Activated T-helper 1 cell treated with anti-CD3 and anti-CD28 coated beads, Interleukin-12 subunit alpha, Interleukin-12 subunit beta, Interleukin-2, Interleukin-4 antibody, amounts not matched to agents 30 ng/mL and 10 ng/mL and 1 ng/mL, durations not matched to agents 14 hours and 24 hours and 36 hours (primary cell): ENCODE data around the gene LRRC17. TPM values are rescaled to one million over a fixed set of nuclear protein-coding genes. Genes with fewer than 3 reads are reported as not detected.

Experiments used
- DNase-seq: peaks from one replicate; pipeline ENCODE4 v3.0.0; 2021; ENCODE audit warnings: low spot score
- H3K27ac Mint-ChIP-seq: one replicate; pipeline ENCODE4 v1.8.0; 2021; ENCODE audit warnings: mild to moderate bottlenecking, mixed read lengths
- H3K27me3 Mint-ChIP-seq: one replicate; pipeline ENCODE4 v1.8.0; 2022; ENCODE audit warnings: mild to moderate bottlenecking, moderate library complexity, mixed read lengths; ENCODE audit not compliant: insufficient read depth
- H3K36me3 Mint-ChIP-seq: one replicate; pipeline ENCODE4 v1.8.0; 2021; ENCODE audit warnings: low read depth, mixed read lengths
- H3K4me1 Mint-ChIP-seq: one replicate; pipeline ENCODE4 v1.8.0; 2021; ENCODE audit warnings: low read depth, mixed read lengths
- H3K4me3 Mint-ChIP-seq: one replicate; pipeline ENCODE4 v1.8.0; 2021; ENCODE audit warnings: mild to moderate bottlenecking, moderate library complexity, mixed read lengths
- H3K9me3 Mint-ChIP-seq: one replicate; pipeline ENCODE4 v1.8.0; 2021; ENCODE audit warnings: mixed read lengths
- intact Hi-C: fragments of 100-400 bp; cut with micrococcal nuclease; formaldehyde crosslinking; loops from one replicate; pipeline ENCODE4 v1.15.1; 2024
- total RNA-seq: library from RNA; stranded (reverse); gene quantifications from 2 replicates; pipeline ENCODE4 v1.2.3, GENCODE V29; 2022

LRRC17 gene
- 0.17 TPM in 1 of 2 replicates, not detected in the other for total RNA-seq

GRCh38 chr7:102912742-102913141 is at the start of gene LRRC17:
Gene LRRC17, plus strand, starts transcription at chr7:102913000. Its CDS starts 20,914 bp downstream, at chr7:102933914.
- intact Hi-C loops: no loop called here
- Mint-ChIP-seq H3K9me3 (peaks cover 11% of the 10 kb centered on the region), H3K36me3 (no peaks in the 10 kb centered on the region), H3K27ac (no peak within 1 kb of the TSS), H3K4me1 (no peaks in the 10 kb centered on the region), H3K4me3 (no peak within 1 kb of the TSS), H3K27me3 (no peaks in the 10 kb centered on the region)
- DNase-seq: no peak

GRCh38 chr7:102864958-102865357 is 47.8 kb upstream of the LRRC17 start:
- H3K9me3 Mint-ChIP-seq: no peaks in the 10 kb centered on the region
- H3K4me3 Mint-ChIP-seq: no peak overlapping the region
- no peak for DNase-seq
- H3K4me1 Mint-ChIP-seq: no peaks in the 10 kb centered on the region
- H3K36me3 Mint-ChIP-seq: no peaks in the 10 kb centered on the region
- H3K27ac Mint-ChIP-seq: no peak overlapping the region
- peaks cover 4% of the 10 kb centered on the region for H3K27me3 Mint-ChIP-seq
- intact Hi-C loops: no loop called here

GRCh38 chr7:102866535-102867215 is 46.1 kb upstream of the LRRC17 start:
- intact Hi-C loops: no loop called here
- Mint-ChIP-seq H3K4me1 (no peaks in the 10 kb centered on the region), H3K27me3 (peaks cover 4% of the 10 kb centered on the region), H3K9me3 (no peaks in the 10 kb centered on the region), H3K4me3 (no peak overlapping the region), H3K27ac (no peak overlapping the region), H3K36me3 (peaks cover 1% of the 10 kb centered on the region)
- DNase-seq: no peak

- intact Hi-C loops: no loop called here
- peaks cover 3% of the 10 kb centered on the region for H3K36me3 Mint-ChIP-seq
- no peak overlapping the region for H3K27ac Mint-ChIP-seq
- peaks cover 14% of the 10 kb centered on the region for H3K4me1 Mint-ChIP-seq
- H3K4me3 Mint-ChIP-seq: no peak overlapping the region
- DNase-seq: no peak
- H3K27me3 Mint-ChIP-seq: no peaks in the 10 kb centered on the region
- no peaks in the 10 kb centered on the region for H3K9me3 Mint-ChIP-seq
Measured at GRCh38 chr7:102869195-102869594, 43.6 kb upstream of the LRRC17 start.

- Mint-ChIP-seq H3K36me3 (peaks cover 3% of the 10 kb centered on the region), H3K27ac (no peak overlapping the region), H3K9me3 (no peaks in the 10 kb centered on the region), H3K4me3 (no peak overlapping the region), H3K27me3 (no peaks in the 10 kb centered on the region), H3K4me1 (peaks cover 34% of the 10 kb centered on the region)
- no peak for DNase-seq
- intact Hi-C loops: no loop called here
Measured at GRCh38 chr7:102872460-102872859, 40.3 kb upstream of the LRRC17 start.

GRCh38 chr7:102873470-102874165 is 39.2 kb upstream of the LRRC17 start:
- Mint-ChIP-seq H3K27ac (no peak overlapping the region), H3K27me3 (no peaks in the 10 kb centered on the region), H3K36me3 (peaks cover 3% of the 10 kb centered on the region), H3K9me3 (no peaks in the 10 kb centered on the region), H3K4me3 (no peak overlapping the region), H3K4me1 (peaks cover 34% of the 10 kb centered on the region)
- intact Hi-C loops: loop anchor here (1.0 kb wide), 2 partner anchors 38 to 59 kb away; no protein-coding TSS in a partner anchor
- no peak for DNase-seq

- peaks cover 3% of the 10 kb centered on the region for H3K36me3 Mint-ChIP-seq
- H3K4me3 Mint-ChIP-seq: no peak overlapping the region
- H3K9me3 Mint-ChIP-seq: no peaks in the 10 kb centered on the region
- peak; percentile 19 for DNase-seq
- peaks cover 34% of the 10 kb centered on the region for H3K4me1 Mint-ChIP-seq
- peak overlapping the region; percentile 32 for H3K27ac Mint-ChIP-seq
- intact Hi-C loops: loop anchor here (1.0 kb wide), 2 partner anchors 39 to 60 kb away; no protein-coding TSS in a partner anchor
- peaks cover 5% of the 10 kb centered on the region for H3K27me3 Mint-ChIP-seq
Measured at GRCh38 chr7:102874166-102874829, 38.5 kb upstream of the LRRC17 start.

- DNase-seq: no peak
- no peak overlapping the region for H3K27ac Mint-ChIP-seq
- intact Hi-C loops: loop anchor here (1.0 kb wide), 2 partner anchors 40 to 61 kb away; no protein-coding TSS in a partner anchor
- no peak overlapping the region for H3K4me3 Mint-ChIP-seq
- H3K9me3 Mint-ChIP-seq: no peaks in the 10 kb centered on the region
- peaks cover 3% of the 10 kb centered on the region for H3K36me3 Mint-ChIP-seq
- peaks cover 6% of the 10 kb centered on the region for H3K27me3 Mint-ChIP-seq
- H3K4me1 Mint-ChIP-seq: peaks cover 34% of the 10 kb centered on the region
Measured at GRCh38 chr7:102874966-102875365, 37.8 kb upstream of the LRRC17 start.

- peaks cover 3% of the 10 kb centered on the region for H3K36me3 Mint-ChIP-seq
- H3K9me3 Mint-ChIP-seq: no peaks in the 10 kb centered on the region
- peak overlapping the region; percentile 14 for H3K27ac Mint-ChIP-seq
- H3K4me1 Mint-ChIP-seq: peaks cover 34% of the 10 kb centered on the region
- intact Hi-C loops: no loop called here
- H3K4me3 Mint-ChIP-seq: no peak overlapping the region
- peak; percentile 4 for DNase-seq
- peaks cover 6% of the 10 kb centered on the region for H3K27me3 Mint-ChIP-seq
Measured at GRCh38 chr7:102875700-102876295, 37.0 kb upstream of the LRRC17 start.

- Mint-ChIP-seq H3K36me3 (no peaks in the 10 kb centered on the region), H3K4me1 (no peaks in the 10 kb centered on the region), H3K9me3 (no peaks in the 10 kb centered on the region), H3K4me3 (no peak overlapping the region), H3K27ac (no peak overlapping the region), H3K27me3 (peaks cover 15% of the 10 kb centered on the region)
- DNase-seq: no peak
- intact Hi-C loops: no loop called here
Measured at GRCh38 chr7:102883098-102883860, 29.5 kb upstream of the LRRC17 start.

GRCh38 chr7:102888561-102889233 is 24.1 kb upstream of the LRRC17 start:
- H3K36me3 Mint-ChIP-seq: no peaks in the 10 kb centered on the region

GRCh38 chr7:102889851-102890250 is 22.9 kb upstream of the LRRC17 start:
- no peak overlapping the region for H3K27ac Mint-ChIP-seq

More at GRCh38 chr7:102888561-102889233, 24.1 kb upstream of the LRRC17 start:
- peaks cover 5% of the 10 kb centered on the region for H3K27me3 Mint-ChIP-seq
- no peaks in the 10 kb centered on the region for H3K9me3 Mint-ChIP-seq
- H3K27ac Mint-ChIP-seq: no peak overlapping the region
- no peaks in the 10 kb centered on the region for H3K4me1 Mint-ChIP-seq
- H3K4me3 Mint-ChIP-seq: no peak overlapping the region
- intact Hi-C loops: no loop called here
- DNase-seq: no peak

More at GRCh38 chr7:102889851-102890250, 22.9 kb upstream of the LRRC17 start:
- H3K36me3 Mint-ChIP-seq: no peaks in the 10 kb centered on the region
- peaks cover 5% of the 10 kb centered on the region for H3K27me3 Mint-ChIP-seq
- H3K9me3 Mint-ChIP-seq: no peaks in the 10 kb centered on the region
- intact Hi-C loops: no loop called here
- DNase-seq: no peak
- H3K4me1 Mint-ChIP-seq: no peaks in the 10 kb centered on the region
- H3K4me3 Mint-ChIP-seq: no peak overlapping the region
